Activated CD8-positive, alpha-beta T cell treated with anti-CD3 and anti-CD28 coated beads for 36 hours (primary cell): Measurements from ENCODE around the gene PRKN. TPM values are rescaled to one million over a fixed set of nuclear protein-coding genes. Genes with fewer than 3 reads are reported as not detected.

Source experiments
- ATAC-seq: fragments of 200-7000 bp; cut with Tn5 transposase; one replicate; pipeline ENCODE4 v1.10.0; 2021; ENCODE audit warnings: mild to moderate bottlenecking, moderate library complexity
- CTCF ChIA-PET: fragments of 350-600 bp; sonication (Branson Sonifier 250); formaldehyde crosslinking; loops from one replicate; lab custom pipeline; 2021; ENCODE audit warnings: antibody characterized with exemption; lab: Charles Lee
- POLR2A ChIA-PET: fragments of 350-600 bp; sonication (Branson Sonifier 250); formaldehyde crosslinking; loops from one replicate; lab custom pipeline; 2021; ENCODE audit warnings: antibody characterized with exemption; lab: Charles Lee
- DNase-seq: peaks from one replicate; pipeline ENCODE4 v3.0.0-alpha.2; 2020
- H3K27ac Mint-ChIP-seq: one replicate; pipeline ENCODE4 v1.8.0; 2021; ENCODE audit warnings: mild to moderate bottlenecking, mixed read lengths
- H3K27me3 Mint-ChIP-seq: one replicate; pipeline ENCODE4 v1.8.0; 2021; ENCODE audit warnings: mixed read lengths
- H3K36me3 Mint-ChIP-seq: one replicate; pipeline ENCODE4 v1.8.0; 2021; ENCODE audit warnings: low read depth, mixed read lengths
- H3K4me1 Mint-ChIP-seq: one replicate; pipeline ENCODE4 v1.8.0; 2021; ENCODE audit warnings: low read depth, mixed read lengths
- H3K4me3 Mint-ChIP-seq: one replicate; pipeline ENCODE4 v1.8.0; 2021; ENCODE audit warnings: mild to moderate bottlenecking, moderate library complexity, mixed read lengths
- H3K9me3 Mint-ChIP-seq: one replicate; pipeline ENCODE4 v1.8.0; 2021; ENCODE audit warnings: mixed read lengths
- CTCF ChIP-seq: fragments of 200-600 bp; IDR thresholded peaks from one replicate; pipeline ENCODE4 v1.8.0; 2022; ENCODE audit warnings: antibody characterized with exemption, mild to moderate bottlenecking
- intact Hi-C: fragments of 100-400 bp; cut with micrococcal nuclease; formaldehyde crosslinking; loops from one replicate; pipeline ENCODE4 v1.10.0; 2022
- total RNA-seq, 2 experiments: library from RNA; stranded (reverse); gene quantifications; one replicate each; pipeline ENCODE4 v1.2.3, GENCODE V29; 2021

PRKN gene
- total RNA-seq, 2 experiments from 2014 or later: 1.2 to 1.4 TPM

GRCh38 chr6:161837449-161837735 is 890.2 kb downstream of the PRKN start:
- Mint-ChIP-seq H3K4me1 (no peaks in the 10 kb centered on the region), H3K4me3 (no peak overlapping the region), H3K27ac (no peak overlapping the region), H3K36me3 (no peaks in the 10 kb centered on the region), H3K9me3 (no peaks in the 10 kb centered on the region), H3K27me3 (no peaks in the 10 kb centered on the region)
- ATAC-seq (no peak), DNase-seq (no peak)
- no peak for TF ChIP-seq CTCF
- CTCF ChIA-PET: interaction anchor here (1.0 kb wide), 1 partner anchor 10 kb away, joined by 3 read pairs; no protein-coding TSS in a partner anchor
- intact Hi-C loops: no loop called here
- POLR2A ChIA-PET: no interaction called here

GRCh38 chr6:161836643-161837448 is 890.7 kb downstream of the PRKN start:
- H3K4me3 Mint-ChIP-seq: no peak overlapping the region
- DNase-seq (no peak), ATAC-seq (no peak)
- H3K4me1 Mint-ChIP-seq: no peaks in the 10 kb centered on the region
- POLR2A ChIA-PET: no interaction called here
- no peaks in the 10 kb centered on the region for H3K36me3 Mint-ChIP-seq
- CTCF ChIA-PET: interaction anchor here (1.0 kb wide), 1 partner anchor 9 kb away, joined by 3 read pairs; no protein-coding TSS in a partner anchor
- no peak for TF ChIP-seq CTCF
- intact Hi-C loops: no loop called here
- H3K9me3 Mint-ChIP-seq: no peaks in the 10 kb centered on the region
- H3K27ac Mint-ChIP-seq: no peak overlapping the region
- H3K27me3 Mint-ChIP-seq: no peaks in the 10 kb centered on the region

- no peak for TF ChIP-seq CTCF
- ATAC-seq (no peak), DNase-seq (no peak)
- no peaks in the 10 kb centered on the region for H3K27me3 Mint-ChIP-seq
- no peaks in the 10 kb centered on the region for H3K36me3 Mint-ChIP-seq
- no peak overlapping the region for H3K27ac Mint-ChIP-seq
- no peak overlapping the region for H3K4me3 Mint-ChIP-seq
- ChIA-PET POLR2A (no interaction called here), CTCF (interaction anchor here (0.7 kb wide), 1 partner anchor 30 kb away, joined by 3 read pairs; no protein-coding TSS in a partner anchor)
- no peaks in the 10 kb centered on the region for H3K4me1 Mint-ChIP-seq
- no peaks in the 10 kb centered on the region for H3K9me3 Mint-ChIP-seq
- intact Hi-C loops: no loop called here
Measured at GRCh38 chr6:161835500-161836215, 891.9 kb downstream of the PRKN start.

- CTCF ChIA-PET: no interaction called here
- Mint-ChIP-seq H3K9me3 (no peaks in the 10 kb centered on the region), H3K36me3 (no peaks in the 10 kb centered on the region), H3K4me1 (no peaks in the 10 kb centered on the region), H3K27ac (no peak overlapping the region), H3K4me3 (no peak overlapping the region), H3K27me3 (no peaks in the 10 kb centered on the region)
- no peak for ATAC-seq
- POLR2A ChIA-PET: no interaction called here
- no peak for DNase-seq
- intact Hi-C loops: no loop called here
- TF ChIP-seq CTCF: no peak
Measured at GRCh38 chr6:161834426-161834825, 893.1 kb downstream of the PRKN start.
